ENCODE results near the gene RHO.

RHO gene

DNA sequence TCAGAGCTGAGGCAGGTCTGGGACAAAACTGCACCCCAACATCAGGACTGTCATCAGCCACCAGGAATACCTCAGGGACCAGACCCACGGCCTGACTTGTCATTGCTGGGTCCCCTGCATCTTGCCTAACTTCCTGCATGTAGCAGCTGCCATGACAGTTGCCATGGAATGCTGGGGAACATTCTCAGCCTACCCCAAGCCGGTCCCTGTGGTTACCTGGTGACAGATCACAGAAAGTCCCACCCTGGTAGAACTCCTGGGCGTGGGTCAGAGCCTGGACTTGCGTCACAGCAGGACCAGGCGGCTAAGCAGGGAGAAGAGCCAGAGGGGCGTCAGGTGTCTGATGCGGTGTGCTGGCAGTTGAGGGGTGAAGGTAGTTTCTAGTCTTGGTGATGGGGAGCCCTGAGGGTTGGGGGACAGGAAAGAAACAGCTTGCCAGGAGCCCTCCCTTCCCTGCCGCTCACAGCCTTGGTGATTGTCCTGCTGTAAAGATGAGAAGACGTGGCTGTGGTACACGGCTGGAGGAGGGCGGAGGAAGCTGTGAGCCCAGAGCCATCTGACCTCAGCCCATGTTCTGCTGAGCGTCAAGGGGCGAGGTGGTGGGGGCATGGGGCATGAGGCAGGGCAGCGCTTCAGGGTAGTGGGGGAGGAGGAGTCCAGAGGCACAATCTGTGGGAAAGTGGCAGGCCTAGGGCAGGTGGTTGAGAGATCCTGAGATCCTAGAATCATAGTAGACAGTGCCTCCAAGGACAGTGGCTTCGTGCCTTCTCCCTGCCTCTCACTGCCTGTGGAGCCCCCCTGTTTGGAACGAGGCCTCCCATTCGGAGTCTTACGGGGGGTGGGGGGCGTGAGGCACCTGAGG, 19.9 kb downstream of the RHO start:
- no peak for DNase-seq

DNA sequence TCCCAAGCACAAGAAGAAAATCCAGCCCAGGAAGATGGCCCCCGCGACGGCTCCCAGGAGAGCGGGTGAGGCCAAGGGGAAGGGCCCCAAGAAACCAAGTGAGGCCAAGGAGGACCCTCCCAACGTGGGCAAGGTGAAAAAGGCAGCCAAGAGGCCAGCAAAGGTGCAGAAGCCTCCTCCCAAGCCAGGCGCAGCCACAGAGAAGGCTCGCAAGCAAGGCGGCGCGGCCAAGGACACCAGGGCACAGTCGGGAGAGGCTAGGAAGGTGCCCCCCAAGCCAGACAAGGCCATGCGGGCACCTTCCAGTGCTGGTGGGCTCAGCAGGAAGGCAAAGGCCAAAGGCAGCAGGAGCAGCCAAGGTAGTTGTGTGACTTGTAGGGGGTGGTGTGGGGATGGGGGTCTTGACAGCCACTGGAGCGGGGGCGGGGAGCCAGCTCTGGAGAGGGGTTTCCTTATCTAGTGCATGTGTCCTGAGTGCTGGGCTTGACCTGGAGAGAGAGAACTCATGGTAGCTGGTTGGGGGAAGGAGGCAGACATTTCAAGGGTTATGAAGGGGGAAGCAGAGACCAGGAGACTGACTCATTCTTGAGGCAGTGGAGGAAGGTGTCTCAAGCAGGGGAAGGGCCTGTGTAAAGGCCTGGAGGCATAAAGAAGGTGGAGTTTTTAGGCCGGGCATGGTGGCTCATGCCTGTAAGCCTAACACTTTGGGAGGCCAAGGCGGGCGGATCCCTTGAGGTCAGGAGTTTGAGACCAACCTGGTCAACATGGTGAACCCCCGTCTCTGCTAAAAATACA, 20.8 kb downstream of the RHO start:
- no peak for DNase-seq

DNA sequence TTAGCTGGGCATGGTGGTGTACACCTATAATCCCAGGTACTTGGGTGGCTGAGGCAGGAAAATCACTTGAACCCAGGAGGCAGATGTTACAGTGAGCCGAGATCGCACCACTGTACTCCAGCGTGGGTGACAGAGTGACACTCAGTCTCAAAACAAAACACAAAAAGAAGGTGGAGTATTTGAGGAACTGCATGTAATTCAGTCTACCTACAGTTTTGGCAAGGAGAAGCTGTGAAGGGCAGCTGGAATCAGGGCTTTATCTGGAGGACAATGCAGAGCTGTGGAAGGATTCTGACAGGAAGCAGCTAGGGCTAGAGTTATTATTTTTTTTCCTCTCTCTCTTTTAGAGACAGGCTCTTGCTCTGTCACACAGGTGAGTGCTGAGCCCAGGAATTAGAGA, 21.4 kb downstream of the RHO start:
- no peak for DNase-seq

DNA sequence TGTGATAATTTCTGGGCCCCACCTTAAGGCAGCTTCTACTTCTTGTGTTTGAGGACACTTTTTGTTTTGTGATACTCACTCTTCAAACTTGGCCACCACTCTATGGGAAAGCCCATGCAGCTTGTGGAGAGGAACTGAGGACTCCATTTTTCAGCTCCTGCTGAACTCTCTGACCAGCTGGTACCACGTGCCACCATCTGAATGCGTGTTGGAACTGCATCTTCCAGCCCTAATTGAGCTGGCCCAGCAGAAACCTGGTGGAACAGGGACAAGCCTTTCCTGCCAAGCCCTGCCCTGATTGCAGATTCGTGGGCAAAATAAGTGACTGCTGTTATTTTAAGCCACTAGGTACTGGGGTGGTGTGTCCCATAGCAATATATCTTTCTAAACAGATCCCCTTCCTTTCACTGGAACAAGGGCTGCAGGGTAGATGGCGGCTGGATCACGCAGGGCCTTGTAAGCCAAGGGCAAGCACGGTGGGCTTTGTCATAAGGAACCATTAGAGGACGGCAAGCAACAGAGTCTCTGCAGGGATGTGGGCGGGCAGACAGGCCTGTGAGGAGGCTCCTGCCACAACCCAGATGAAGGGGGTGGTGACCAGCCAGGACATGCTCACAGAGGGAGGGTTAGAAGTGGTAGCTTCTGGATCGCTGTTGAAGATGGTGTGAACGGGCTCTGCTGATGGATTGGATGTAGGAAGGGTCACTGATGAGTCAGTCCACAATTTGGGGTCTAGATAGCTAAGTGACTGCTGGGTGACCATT, 24.0 kb downstream of the RHO start:
- DNase-seq = no peak

DNA sequence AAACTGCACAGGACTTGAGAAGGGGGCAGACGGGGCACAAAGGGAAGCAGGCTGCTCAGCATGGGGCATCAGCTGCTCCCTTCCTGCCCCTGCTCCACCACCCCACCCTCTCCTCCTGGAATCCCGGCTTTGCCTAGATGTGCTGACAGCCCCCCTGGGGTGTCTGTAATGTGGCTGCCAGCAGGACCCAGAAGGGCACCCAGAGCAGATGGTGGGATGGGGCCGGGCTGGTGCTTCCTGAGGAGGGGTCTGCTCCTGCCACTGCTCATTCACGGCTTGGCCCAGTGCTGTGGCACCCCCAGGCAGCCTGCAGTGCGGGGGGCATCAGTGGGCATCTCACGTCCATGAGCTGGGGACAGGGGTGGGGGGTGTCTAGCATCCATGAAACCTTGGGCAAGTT, 24.7 kb downstream of the RHO start:
- peak; percentile 20 for DNase-seq

DNA sequence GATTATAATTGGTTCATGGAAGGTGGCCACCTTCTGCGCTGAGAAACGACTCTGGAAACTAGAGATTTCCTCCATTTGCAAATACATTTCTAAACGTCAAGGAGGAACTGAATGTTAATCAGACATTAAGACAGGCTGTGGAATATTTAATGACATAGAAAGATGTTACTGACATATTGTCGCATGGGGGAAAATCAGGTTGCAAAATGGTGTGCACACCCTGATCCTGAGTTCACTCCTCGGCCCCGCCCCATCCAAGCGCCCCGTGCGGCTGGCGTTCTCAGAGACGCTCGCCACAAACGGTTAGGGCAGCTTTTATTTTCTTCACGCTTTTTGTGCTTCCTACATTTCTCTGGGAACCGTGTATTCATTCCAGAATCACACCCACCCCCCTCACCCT, 25.3 kb downstream of the RHO start:
- DNase-seq = no peak

DNA sequence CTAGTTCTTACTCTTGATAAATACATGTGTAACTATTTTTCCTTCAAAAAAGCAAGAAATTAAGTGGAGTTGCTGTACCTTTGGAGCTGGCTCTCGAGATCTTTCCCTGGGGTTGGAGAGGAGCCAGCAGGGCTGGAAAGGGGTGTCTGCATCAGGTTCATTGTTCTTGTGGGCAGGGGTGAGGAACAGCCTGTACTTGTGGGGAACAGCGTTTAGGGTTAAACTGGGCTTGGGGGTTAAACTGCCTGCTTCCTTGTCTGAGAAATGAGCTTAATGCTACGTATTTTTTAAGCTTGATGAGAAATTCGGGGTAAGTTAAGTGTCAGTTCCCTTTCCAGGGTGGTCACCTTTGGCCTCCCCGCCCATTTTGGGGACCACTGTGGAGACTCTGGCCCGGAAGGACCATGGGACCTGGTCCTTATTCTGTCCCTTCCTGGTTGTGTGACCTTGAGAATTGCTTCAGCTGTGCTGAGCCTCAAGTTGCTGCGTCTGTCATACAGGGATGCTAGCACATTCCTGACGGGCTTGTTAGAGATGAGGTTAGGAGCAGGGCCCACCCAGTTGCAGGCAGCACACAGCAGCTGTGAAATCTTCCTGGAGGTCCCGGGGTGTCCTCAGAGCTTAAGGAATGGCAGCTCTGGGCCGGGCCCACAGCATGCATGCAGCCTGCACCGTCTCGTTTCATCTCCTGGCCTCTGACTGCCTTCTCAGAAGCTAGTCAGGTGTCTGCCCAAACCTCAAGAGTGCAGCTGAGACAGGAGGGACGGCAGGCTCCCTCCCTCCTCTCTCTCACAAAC, 26.1 kb downstream of the RHO start:
- DNase-seq = no peak

DNA sequence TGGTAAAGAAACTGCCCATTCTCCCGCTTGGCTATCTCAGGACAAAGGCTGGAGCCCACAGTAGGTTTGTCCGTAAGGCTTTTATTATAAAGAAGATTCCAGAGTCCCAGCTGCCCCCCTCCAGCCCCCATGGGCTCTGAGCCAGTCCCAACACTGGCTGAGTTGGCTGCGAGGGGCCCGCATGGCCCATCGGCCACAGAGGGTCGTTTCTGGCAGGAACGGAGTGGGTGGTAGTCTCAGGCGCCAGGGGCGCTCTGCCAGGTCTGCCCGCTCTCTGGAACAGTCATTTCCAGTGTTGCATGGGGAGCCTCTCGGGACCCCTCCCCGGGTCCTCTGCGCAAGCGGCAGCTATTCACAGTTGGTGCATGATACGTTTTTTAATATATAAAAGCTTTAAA, 26.7 kb downstream of the RHO start:
- no peak for DNase-seq

DNA sequence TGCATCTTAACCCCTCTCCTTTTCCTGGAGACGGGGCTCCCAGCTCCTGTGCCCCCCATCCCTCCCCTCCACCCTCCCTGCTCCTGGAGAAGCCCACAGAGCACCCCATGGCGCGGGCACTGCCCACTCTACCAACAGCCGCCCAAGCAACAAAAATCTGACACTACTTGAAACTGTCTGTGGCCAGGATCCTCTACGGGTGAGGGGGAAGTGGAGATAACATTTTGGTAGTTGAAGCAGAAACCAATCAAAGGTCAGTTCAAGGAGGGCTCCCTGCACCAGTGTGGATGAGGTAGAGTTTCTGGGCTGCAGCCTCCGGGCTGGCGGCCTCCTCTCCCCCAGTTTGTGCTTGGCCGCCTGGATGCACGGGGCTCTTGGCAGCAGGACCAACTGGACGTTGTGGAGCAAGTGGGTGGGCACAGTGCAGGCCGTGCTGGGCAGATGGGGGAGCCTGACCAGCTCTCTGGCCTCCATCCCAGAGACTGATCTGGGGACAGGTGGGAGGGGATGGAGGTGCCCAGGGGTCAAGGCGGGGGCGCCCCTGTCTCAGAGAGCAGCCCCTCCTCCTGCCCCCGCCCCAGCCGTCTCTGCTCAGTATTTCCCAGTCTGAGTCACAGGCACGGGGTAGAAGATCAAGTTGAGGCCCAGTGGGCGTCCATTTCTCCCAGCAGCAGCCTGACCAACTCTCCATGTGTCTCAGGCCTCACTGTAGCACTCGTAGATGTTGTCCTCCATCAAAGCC, 27.3 kb downstream of the RHO start:
- DNase-seq = no peak

DNA sequence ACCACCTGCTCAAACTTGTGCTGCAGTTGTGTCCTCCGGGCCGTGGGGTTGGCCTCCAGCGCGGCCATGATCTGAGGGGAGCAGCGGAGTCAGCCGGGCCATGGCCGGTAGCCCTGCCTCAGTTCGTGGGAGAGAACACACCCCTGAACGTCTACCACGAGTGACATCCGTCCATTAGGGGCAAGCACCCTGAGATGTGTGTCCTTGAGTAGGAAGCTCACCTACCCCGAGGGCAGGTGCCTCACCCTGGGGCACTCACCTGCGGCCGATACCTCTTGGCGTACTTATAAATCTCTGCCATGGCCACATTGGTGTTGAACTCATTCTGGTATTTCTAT, 27.9 kb downstream of the RHO start:
- no peak for DNase-seq

DNA sequence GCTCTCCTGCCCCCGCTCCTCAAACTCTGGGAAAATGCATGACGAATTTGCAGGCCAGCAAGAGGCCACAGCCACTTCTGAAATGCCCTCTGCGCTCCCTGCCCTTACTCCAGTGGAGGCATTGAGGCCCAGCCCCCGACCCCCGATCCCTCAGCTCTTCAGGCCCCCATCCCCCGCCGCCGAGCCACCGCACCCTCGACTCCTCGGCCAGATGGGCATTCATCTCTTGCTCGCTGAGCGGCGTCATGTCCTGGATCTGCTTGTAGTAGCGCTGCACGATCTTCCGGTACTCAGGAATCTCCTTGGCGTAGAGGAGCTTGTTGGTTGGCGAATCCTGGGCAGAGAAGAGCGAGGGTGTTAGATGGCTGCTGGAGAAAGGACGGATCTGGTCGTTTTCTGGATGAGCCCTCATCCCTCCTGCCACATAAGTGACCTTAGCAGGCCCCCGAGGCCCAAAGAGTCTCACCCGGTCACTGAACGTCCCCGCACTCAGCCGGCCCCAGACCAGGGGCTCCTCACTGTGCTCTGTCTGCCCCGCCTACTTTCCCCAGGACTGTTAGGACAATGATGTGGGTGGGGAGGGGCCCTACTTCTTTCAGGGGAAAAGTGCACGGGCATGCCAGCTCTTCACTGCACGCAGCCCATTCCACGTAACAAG, 28.6 kb downstream of the RHO start:
- DNase-seq = no peak

DNA sequence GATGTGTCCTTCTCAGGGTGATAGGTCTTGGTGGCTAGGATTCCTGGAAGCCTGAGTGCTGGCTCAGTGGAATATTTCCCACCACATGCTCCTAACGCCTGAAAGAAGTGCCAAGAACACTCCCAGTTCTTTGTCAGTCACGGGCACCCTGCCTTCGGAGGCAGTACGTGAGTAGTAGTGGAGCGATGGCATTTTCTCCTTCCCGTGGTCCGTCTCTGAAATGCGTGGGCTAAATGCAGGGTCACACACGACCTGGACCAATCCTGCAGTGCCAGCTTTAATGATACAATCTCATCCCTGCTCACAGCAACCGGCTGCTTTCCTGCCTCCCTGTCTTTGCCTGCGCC, 29.1 kb downstream of the RHO start:
- no peak for DNase-seq

DNA sequence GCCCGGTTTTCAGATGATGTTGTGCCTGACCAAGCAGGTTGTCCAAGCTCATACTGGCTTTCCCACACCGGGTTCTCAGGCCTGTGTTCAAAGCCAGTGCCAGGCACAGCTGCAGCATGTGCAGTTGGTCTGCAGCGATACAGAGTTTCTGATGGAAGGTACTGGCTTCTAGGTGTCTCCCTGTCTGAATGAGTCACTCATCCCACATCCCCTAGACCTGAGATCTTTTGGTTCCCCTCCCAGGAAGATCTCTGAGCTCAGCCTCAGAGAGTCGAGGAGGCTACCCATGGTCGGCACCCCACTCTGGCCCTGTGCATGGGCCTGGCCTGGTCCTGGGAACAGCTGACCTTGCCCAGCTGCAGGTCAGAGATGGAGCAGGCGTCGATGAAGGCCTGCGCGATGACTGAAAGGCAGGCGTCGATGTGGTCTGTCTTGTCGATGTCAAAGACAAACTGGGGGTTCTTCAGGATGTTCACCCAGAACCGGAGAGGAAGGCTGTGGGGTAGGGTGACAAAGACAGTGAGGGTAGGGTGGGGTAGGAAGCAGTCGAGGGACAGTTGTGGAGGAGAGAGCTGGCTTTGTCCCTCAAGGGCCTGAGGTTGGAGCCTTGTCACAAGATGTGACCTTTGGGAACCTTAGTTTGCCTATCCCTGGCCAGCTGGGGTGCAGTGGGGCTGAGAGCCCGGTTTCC, 29.8 kb downstream of the RHO start:
- no peak for DNase-seq

DNA sequence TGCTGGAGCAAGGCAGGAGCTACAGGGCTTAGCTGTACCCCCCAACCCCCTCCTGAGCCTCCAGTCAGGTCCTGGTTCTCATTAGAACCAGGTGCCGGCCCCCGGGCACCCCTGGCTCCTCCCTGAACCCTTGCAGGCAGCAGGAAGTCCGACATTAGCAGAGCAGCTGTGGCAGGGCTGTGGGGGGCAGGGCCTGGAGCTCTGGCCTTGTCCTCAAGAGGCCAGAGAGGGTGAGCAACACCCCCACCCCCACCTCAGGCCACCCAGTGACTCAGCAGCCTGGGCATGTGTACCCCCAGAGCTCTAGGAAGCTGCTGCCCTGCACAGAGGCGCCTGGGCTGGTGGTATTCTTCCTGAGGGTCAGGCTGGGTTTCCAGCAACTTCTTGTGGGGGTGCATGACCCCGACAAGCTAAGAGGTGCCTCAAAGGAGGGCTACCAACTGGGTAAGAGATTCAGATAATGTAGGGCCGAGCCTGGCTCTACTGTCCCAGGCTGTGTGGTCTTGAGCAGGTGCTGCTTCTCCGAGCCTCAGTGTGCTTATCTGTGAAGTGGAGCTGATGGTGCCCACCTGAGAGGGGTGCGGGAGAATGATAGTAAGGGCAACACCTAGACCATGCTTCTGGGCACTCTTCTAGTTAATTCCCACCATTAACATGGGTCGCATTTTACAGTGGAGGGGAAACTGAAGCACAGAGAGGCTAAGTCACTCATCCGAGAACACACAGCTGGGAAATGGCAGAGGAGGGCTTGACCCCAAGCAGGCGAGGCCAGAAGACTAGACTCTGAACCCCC, 30.5 kb downstream of the RHO start:
- no peak for DNase-seq

DNA sequence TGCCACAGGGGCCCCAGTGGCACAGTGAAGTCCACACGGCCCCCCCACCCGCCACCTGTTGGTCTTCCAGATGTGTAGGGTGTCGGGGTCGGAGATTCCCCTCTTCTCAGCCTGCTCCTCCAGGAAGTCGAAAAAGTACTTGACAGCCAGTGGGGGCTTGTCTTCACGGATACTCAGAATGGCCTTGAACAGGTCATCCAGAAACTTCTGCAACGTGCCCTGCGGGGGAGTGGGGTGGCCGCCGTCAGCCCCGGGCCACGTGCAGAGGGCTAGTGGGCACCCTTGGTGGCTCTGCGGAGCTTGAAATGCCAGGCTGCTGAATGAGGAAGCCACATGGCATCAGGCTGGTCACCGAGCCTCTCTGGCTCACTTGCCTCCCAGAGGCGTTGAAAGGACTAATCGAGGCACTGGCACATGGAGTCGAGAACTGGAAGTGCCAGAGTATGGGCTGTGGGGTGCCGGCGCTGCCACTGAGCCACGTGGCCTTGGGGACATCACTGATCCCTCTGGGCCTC, 31.2 kb downstream of the RHO start:
- DNase-seq = no peak

DNA sequence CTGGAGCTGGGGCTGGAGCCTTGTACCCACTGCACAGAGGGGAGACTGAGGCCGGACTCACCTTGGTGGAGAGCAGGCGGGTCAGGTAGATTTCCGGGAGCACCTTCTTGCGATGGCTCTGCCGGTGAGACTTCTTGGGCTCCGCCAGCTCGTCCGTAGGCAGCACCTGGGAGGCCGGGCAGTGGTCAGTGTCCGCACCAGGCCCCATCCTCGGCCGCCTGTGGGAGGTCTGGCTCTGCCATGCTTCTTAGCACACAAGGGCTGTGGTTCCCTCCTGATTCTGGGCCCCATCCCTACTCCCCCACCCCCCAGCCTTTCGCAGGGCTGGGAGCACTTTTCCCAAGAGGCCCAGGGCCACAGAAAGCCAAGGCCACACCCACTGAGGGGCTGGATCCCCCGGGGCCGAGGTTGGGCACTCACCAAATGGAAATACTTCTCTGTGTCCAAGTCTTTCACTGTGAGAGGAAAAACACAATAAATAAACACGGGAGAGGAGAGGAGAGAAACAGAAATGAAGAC, 31.9 kb downstream of the RHO start:
- no peak for DNase-seq

DNA sequence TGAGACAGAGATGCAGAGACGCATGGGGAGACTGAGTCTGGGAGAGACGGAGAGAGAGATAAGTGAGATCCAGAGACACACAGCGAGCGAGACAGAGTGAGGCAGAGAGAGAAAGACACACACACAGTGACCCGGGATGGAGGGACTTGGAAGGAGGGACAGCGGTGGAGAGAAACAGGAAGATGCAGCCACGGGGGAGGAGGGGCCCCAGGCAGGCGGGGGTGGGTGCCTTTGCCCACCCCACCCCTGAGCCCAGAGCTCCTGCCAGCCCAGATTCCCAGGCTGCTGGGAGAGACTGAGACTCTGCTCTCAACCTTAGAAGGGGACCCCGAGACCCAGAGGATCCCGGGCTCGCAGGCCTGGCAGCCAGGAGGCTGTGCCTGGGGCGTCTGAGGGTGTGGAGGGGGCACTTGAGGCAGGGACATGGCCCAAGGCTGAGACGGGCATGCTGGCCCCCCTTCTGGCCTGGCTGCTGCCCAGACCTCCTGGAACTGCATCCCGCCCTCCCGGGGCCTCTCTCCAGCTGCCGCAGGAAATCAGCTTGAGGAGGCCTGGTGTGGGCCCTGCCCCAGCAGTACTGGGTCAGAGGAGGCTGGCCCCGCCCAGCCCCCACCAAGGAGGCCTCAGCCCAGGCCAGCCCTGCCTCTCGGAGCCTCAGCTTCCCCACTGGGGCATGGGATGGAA, 32.6 kb downstream of the RHO start:
- DNase-seq = no peak

DNA sequence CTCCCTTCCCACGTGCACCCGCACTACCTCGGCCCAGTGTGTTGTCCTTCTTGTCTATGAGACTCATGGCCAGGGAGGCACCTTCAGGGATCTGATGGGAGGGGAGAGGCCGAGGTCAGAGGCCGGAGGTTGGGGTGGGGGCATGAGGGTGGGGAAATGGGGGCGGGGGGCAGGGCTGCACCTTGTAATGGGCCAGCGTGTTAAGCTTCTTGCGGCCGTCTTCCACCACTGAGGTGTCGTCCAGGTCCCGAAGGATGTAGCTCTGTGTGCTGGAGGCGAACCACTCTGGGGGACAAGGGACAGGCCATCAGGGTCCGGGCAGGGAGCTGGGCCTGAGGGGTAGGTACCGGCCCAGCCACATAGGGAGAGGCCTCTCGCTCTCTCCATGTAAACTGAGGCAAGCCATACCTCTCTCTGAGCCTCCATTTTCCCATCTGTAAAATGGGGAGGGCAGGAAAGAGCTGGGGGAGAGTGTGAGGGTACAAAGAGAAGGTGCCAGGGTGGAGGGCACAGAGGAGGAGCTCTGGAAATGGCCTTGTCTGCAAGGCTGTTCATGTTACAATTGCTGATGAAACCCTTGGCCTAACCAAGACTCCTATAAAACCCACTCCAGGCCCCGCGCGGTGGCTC, 33.3 kb downstream of the RHO start:
- no peak for DNase-seq

DNA sequence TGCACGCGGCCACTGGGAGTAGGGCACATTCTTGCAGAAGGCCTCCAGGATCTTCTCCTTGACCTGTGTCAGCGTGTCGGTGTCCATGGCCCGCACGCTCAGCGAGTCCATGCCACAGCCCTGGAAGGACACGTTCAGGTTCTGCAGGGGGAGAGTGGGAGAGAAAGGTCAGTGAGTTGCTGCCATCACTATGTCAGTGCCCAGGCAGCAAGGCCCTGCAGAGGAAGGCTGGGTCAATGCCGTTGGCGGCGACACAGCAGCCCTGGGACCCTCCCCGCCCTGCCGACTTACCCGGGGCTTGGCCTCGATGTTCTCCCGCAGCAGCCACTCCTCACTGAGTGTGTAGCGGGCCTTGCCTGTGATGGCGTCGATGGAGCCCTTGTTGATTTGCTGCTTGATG, 34.4 kb downstream of the RHO start:
- DNase-seq = no peak

All from NCI-H345 (cell line).